Tongue (tissue), 2 donors: ENCODE data around the gene UGT1A9. TPM values are rescaled to one million over a fixed set of nuclear protein-coding genes. Genes with fewer than 3 reads are reported as not detected.

Experiments used
- DNase-seq: peaks from one replicate; pipeline ENCODE4 v3.0.0-alpha.2; 2015
- total RNA-seq: library from RNA; depleted of rRNA; stranded (reverse); fragments of >200 nt; gene quantifications from one replicate; pipeline ENCODE4 v1.2.3, GENCODE V29; 2014

Gene UGT1A9
- total RNA-seq, 1 donor from 2014 or later: not detected

DNA sequence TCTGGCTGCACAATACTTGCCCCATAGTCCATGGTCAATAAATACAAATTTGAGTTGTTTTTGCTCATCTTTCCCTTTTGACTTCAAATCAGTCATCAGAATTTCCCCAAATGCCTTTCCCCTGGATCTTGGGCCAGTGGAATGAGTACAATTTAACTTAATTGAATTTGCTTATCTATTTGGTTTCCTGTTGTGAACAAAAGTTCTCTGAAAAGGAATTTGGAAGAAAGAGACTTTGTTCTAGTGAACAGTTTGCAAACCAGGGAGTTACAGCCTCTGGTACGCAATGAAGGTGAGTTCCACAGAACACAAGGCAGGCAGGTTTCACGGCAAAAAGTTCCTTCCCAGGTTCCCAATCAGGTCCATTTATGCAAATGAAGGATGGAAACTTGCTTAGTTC, 87.2 kb downstream of the UGT1A9 start:
- no peak for DNase-seq

DNA sequence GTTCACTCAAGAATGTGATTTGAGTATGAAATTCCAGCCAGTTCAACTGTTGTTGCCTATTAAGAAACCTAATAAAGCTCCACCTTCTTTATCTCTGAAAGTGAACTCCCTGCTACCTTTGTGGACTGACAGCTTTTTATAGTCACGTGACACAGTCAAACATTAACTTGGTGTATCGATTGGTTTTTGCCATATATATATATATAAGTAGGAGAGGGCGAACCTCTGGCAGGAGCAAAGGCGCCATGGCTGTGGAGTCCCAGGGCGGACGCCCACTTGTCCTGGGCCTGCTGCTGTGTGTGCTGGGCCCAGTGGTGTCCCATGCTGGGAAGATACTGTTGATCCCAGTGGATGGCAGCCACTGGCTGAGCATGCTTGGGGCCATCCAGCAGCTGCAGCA, 88.3 kb downstream of the UGT1A9 start, which contains the start of gene UGT1A1:
UGT1A1 (plus strand) TSS at position 228 of the 400 bp plus-strand sequence; CDS start at position 246, 18 bp downstream.
- DNase-seq: no peak

DNA sequence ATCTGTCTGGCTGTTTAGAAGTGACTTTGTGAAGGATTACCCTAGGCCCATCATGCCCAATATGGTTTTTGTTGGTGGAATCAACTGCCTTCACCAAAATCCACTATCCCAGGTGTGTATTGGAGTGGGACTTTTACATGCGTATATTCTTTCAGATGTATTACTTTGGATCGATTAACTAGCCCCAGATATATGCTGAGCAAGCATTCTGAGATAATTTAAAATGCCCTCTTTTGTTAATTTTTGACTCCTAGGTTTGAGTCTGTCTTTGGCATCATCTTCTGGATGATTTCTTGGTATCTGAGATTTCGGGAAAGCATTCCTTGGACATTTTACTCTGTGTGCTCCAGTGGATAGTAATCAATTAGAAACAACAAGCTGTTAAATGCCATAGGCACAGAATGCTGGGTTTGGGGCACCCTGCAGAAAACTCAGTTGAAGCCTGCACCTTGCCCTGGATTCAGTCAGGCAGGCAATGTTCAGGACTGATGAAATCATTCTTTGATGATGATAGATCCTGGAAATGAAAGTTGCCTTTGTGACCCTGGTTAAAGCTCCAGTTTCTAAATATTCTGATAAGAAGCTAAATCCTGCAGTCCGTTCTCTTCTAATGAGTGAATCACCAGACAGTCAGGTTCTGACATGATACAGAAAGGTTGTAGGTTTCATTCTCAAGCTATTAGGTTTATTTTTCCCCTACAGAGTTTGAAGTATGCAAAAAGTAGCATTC, 89.5 kb downstream of the UGT1A9 start:
- DNase-seq: no peak

DNA sequence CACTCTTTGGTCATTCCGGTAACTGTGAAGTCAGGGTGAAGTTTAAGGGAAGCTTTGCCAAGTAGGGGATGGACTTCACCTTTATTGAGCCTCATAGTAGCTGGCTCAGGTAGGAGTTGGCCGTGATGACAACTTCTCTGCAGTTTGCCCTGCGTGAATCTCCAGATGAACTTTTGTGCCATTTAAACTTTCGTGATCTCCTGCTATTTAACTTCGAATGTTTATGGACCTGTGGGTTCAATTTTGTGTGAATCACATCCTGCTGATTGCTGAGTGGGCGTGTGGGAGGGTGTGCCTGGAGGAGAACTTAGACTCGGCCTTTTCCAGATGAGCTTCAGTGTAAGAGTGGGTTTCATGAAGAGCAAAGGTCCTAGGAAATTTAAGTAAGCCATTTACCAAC, 92.6 kb downstream of the UGT1A9 start:
- DNase-seq: no peak

DNA sequence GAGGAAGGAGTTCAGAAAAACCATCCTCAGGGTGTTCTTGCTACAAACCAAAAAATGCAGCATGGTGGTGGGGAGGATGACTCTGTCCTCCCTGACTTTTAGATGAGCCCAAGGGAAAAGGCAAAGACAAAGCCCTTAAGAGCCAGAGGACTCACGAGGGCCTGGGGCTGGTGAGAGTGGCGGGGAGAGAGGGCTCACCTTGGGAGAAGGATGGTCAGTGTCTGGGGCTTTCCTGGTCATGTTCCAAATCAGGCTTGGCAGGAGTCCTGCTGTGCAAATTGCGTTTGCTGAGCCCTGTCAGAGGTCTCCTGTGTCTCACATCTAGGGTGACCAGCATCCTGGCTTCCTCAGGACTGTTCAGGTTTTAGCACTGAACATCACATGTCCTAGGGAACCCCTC, 93.1 kb downstream of the UGT1A9 start:
- no peak for DNase-seq

DNA sequence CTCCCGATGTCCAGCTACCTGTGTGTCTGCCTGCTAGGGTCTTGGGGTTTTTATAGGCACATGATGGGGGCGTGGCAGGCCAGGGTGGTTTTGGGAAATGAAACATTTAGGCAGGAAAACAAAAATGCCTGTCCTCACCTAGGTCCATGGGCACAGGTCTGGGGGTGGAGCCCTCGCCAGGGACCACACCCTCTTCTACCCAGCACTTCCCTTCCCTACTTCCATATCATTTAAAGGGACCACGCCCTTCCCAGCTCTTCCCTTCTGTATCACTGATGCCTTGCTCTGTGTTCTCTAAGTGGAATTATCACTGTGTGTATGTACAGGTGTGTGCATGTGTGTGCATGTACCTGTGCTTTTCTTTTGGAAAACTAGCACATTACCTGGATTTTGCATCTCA, 94.7 kb downstream of the UGT1A9 start:
- DNase-seq: no peak

DNA sequence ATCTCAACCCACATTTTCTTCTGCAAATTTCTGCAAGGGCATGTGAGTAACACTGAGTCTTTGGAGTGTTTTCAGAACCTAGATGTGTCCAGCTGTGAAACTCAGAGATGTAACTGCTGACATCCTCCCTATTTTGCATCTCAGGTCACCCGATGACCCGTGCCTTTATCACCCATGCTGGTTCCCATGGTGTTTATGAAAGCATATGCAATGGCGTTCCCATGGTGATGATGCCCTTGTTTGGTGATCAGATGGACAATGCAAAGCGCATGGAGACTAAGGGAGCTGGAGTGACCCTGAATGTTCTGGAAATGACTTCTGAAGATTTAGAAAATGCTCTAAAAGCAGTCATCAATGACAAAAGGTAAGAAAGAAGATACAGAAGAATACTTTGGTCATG, 96.4 kb downstream of the UGT1A9 start:
- DNase-seq: no peak

DNA sequence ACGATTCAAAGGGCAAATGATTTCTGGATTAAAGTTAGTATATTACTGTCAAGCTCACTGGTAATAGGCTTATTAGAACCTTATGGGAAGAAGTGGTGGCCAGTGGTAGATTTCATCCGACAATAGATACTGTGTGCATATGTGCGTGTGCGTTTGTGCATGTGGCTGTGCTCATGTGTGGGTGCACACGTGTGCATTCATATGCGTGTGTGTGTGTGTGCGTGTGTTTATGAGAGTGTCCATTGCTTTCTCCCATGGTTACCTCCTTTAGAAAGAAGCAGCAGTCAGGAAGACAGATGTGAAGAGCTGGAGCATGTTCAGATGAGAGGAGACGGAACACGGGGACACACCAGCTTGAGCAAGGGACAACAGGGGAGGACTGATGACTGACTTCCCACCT, 97.6 kb downstream of the UGT1A9 start:
- no peak for DNase-seq

DNA sequence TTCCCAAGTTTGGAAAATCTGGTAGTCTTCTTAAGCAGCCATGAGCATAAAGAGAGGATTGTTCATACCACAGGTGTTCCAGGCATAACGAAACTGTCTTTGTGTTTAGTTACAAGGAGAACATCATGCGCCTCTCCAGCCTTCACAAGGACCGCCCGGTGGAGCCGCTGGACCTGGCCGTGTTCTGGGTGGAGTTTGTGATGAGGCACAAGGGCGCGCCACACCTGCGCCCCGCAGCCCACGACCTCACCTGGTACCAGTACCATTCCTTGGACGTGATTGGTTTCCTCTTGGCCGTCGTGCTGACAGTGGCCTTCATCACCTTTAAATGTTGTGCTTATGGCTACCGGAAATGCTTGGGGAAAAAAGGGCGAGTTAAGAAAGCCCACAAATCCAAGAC, 100.5 kb downstream of the UGT1A9 start:
- no peak for DNase-seq

DNA sequence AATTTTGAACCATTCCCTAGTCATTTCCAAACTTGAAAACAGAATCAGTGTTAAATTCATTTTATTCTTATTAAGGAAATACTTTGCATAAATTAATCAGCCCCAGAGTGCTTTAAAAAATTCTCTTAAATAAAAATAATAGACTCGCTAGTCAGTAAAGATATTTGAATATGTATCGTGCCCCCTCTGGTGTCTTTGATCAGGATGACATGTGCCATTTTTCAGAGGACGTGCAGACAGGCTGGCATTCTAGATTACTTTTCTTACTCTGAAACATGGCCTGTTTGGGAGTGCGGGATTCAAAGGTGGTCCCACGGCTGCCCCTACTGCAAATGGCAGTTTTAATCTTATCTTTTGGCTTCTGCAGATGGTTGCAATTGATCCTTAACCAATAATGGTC, 100.9 kb downstream of the UGT1A9 start:
- no peak for DNase-seq

DNA sequence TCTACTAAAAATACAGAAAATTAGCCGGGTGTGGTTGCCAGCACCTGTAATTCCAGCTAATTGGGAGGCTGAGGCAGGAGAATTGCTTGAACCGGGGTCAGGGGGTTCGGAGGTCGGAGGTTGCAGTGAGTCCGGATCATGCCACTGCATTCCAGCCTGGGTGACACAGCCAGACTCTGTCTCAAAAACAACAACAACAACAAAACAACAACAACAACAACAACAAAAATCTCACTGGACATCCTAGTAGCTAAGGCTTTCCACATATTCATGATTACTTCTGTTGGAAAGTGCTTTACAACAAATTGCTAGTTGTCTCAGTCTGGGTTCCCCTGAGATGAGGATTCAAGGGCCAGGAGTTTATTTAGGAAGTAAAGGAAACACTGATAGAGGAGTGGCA, 102.2 kb downstream of the UGT1A9 start:
- no peak for DNase-seq

DNA sequence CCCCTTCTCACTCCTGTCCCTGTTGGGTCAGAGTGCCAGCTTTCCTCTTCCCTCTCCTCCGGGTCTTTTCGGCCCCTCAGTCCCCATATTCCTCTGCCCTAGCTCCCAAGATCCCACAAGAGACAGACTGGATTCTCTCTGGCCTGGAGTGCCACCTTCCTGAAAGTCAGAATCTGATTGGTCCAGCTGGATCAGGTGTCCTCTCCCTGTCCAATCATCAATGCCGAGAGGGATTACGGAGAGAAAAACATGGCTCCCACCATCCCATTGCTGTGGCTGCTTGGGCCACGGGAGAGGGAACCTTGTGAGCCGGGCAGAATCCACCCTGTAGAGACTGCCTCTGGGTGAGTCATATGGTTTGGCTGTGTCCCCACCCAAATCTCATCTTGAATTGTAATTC, 103.7 kb downstream of the UGT1A9 start:
- DNase-seq: no peak

DNA sequence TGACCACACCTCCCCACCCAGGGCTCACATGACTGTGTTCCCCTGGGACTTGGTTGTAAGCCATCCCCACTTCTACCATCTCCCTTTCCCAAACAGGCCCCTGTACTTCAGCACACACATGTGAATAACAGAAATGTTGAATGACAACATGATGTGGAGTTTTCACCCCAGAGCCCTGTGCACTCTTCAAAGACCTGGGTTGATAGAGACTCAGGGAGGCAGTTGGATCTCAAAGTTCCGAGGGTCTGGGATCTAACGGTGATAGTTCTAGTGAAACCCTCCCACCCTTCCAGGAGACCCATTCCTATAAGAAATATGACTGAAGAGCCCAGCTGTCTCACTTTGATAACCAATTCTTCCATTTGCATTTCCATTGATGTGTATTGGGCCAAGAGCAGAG, 106.3 kb downstream of the UGT1A9 start, which contains the start of gene MROH2A:
MROH2A (plus strand) TSS at position 301 of the 400 bp plus-strand sequence. CDS start 1,029 bp downstream, outside the sequence.
- DNase-seq: no peak

DNA sequence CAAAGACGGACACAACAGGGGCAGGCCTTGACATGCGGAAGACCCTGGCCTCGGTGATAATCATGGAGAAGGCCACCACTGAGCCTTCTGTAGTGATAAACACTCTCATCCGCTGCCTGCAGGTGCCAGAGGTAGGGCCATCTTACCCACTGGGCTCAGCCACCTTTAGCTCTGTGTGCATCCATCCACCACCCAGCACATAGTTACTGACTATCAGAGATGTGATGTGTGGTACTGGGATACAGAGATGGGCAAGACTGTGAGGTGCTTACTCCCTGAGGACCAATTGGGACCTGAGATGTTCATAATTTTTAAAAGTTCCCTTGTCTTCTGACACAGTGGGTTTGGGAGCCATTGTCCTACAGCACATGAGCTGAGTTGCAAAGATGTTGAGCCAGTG, 108.0 kb downstream of the UGT1A9 start:
- no peak for DNase-seq

DNA sequence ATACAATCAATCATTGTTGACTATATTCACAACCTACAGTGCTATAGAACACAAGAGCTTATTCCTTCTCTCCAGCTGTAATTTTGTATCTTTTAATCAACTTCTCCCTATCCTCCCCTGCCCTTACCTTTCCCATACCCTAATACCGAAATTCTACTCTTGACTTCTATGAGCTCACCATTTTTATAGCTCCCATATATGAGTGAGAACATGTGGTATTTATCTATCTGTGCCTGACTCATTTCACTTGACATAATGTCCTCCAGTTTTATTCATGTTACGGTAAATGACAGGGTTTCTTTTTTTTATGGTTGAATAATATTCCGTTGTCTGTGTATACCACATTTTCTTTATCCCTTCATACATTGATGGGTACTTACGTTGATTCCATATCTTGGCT, 109.1 kb downstream of the UGT1A9 start:
- DNase-seq: no peak

DNA sequence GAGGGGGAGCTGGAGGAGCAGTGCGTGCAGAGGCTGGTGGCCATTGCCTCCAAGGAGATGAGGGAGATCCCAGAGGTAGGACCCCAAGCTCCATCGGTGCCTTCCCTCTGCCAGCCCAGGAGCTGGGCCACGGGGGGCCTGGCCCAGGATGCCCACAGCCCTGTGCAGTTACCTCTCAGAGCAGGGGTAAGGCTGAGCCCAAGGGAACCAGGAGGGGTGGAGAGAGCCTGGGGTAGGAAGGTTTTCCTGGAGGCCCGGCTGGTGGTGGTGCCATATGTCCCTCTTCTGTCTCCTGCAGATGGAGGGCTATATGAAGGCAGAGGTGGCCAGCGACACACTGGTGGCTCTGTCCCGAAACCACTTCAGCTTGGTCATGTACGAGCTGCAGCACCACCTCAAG, 117.9 kb downstream of the UGT1A9 start:
- DNase-seq: no peak

DNA sequence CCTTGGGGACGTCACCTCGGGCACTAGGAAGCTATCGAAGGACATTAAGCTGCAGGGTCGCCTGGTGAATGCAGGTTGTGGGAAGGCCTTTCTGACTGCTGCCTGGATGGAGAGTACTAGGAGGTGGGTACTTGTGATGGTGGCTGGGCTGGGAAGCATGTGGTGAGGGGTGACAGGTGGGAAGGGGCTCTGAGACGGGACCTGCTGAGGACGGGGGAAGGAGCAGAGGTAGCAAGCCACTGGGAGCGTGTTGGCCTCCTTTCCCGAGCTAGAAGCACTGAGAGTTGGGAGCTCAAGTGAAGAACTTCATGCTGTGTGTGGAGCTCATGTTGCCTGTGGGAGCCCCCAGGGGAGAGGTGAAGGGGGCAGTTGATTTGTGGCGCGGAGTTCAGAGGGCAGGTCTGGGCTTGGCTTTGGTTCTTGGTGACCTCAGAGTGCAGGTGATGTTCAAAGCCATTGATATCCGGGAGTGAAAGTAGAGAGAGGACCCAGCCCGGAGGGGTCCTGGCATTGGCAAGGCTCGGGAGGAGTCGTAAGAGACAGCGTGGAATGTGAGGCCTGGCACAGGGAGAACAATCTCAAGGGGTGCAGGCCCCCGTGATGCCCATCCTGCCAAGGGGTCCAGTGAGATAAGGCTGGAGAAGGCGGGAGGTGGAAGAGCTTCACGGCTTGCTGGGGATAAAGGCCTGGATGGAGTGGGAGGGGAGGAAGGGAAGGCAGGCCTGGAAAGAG, 119.6 kb downstream of the UGT1A9 start:
- DNase-seq: no peak

DNA sequence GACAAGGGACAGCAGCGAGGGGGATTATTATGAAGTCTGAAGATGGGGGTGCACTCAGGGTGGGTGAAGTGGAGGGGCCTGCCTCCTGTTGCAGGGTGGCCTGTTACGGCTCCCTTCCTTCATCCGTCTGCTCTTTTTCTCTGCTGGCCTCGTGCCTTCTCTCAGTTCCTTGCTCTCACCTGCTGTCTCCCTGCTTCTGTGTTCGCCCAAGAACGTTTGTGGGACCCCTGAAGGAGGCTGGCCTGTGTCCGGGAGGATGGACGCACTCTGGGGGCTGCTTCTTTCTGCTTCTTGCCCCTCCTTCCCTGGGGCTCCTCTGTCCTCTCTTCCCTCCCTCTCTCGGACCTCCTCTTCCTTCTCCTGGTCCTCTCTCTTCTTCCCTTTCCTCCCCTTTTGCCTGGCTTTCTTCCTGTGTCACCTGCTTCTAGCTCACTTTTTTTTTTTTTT, 120.2 kb downstream of the UGT1A9 start:
- DNase-seq: no peak

DNA sequence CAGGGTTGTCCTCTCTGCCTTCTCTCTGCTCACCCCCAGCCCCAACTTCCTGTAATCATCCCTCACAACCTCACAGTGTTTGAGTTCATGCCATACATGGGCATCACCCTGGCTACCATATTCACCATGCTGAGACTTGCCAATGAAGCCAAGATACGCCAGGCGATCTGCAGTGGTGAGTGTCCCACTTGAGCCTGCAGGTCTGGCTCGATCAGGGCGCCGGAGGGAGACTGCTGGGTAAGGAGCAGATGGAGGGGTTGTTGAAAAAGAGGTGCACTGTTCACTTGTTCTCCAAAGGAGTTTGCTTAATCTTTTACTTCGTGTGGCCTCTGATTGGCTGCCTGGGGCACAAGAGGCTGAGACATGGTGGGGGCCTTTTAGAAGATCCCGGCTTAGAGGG, 121.0 kb downstream of the UGT1A9 start:
- DNase-seq: no peak

DNA sequence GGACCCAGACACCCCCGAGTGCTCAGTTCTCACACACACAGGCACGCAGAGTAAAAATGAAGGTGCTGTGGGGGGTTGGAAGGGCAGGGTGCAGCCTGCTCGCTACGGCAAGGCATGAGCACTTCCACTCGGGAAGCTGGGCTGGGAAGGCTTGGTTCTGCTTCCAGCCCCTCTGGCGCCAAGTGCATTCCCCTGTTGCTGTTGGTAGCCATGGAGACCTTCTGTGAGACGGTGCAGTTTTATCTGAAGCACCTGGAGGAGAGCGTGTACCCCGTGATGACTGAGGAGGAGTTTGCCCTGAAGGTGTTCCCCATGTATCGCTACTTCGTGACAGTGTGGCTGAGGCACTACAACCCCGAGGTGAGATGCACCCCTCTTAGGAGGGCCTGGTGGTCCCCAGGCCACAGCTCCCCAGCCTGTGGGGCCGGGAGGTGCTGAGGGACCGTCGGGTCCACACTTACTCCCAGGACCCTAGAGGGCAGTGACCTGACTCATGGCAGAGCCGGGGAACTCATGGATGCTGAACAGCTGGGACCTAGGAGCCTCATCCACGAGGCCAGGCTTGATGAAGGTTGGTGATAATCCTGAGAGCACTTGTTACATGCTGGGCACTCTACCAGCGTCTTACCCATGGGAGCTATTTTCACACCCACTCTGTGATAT, 121.9 kb downstream of the UGT1A9 start:
- no peak for DNase-seq

DNA sequence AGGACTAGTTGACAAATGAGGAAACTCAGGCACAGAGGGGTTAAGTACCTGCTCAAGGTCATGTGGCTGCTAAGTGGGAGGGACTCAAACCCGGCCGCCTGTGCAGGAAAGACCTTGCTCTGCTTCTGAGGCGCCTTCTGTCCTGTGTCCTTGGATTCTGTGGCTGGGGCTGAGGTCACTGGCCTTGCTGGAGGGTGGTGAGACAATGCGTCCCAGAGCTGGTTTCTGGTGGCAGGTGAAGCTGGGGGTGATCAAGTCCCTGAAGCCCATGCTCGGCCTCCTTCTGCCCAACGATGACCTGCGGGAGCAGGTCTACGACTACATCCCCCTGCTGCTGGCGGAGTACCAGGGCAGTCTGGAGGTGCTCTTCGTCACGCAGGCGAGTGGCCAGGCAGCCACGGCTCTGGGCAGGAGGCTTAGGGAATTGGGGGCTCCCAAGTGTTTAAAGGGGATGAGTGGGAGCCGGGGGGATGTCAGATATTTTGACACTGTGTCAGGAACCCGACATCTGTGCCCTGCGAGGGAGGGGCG, 122.5 kb downstream of the UGT1A9 start:
- DNase-seq: no peak

DNA sequence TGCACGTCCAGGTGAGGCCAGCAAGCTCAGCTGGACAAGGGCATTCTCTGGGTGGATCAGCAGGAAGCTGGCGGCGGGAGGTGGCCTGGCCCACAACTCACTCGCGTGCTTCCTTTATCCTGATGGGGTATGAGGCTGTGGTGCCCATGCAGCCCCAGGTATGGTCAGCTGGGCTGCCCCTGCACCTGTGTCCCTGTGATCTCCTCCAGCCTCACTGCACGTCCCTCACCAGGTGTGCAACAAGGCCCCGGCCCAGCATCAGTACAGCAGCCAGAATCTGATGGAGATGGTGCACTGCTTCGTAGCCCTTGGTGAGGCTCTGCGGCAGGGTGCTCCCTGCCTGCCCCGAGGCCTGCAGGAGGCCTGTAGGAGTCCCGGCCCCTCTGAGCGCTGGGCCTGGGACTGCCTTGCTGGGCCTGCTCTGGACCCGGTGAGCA, 124.1 kb downstream of the UGT1A9 start:
- no peak for DNase-seq

DNA sequence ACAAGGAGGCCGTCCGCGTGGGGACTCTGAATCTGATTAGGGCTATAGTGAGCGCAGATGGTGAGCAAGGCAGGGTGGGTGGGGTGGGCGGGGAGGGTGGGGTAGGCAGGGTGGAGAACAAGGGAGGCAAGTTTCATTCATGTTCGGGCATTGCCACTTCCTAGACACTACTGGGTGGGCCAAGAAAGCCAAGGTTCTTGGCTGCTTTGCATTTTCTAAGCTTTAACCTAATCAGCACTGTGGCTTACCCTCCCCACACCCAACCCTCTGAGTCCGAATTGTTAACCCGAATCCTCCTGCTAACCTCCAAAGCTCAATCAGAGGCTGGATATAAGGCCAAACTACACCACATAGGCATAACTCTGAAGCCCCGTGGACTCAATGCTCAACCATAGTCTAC, 124.6 kb downstream of the UGT1A9 start:
- no peak for DNase-seq
